ENCODE data around the gene SORCS2. TPM values are rescaled to one million over a fixed set of nuclear protein-coding genes. Genes with fewer than 3 reads are reported as not detected.

The SORCS2 gene
- total RNA-seq, 1 donor from 2014 or later = not detected

- DNase-seq (no peak), ATAC-seq (ENCODE audit: low read depth) (no peak)
- intact Hi-C loops (cut with micrococcal nuclease) = no loop called here
- H3K27me3 Mint-ChIP-seq = peaks cover 15% of the 10 kb centered on the region
- no peak for TF ChIP-seq CTCF (IDR thresholded peaks at IDR 0.05)
- CTCF ChIA-PET = no interaction called here
- POLR2A ChIA-PET = no interaction called here
- H3K4me3 Mint-ChIP-seq = no peak overlapping the region
- H3K4me1 Mint-ChIP-seq = peaks cover 14% of the 10 kb centered on the region
- no peaks in the 10 kb centered on the region for H3K36me3 Mint-ChIP-seq (ENCODE audit: low read depth)
- H3K9me3 Mint-ChIP-seq = no peaks in the 10 kb centered on the region
- H3K27ac Mint-ChIP-seq = no peak overlapping the region
Observed at GRCh38 chr4:7652906-7653305, 460.6 kb downstream of the SORCS2 start.

GRCh38 chr4:7653510-7654369, 461.4 kb downstream of the SORCS2 start:
- intact Hi-C loops (cut with micrococcal nuclease) = no loop called here
- no peaks in the 10 kb centered on the region for H3K36me3 Mint-ChIP-seq (ENCODE audit: low read depth)
- no peaks in the 10 kb centered on the region for H3K9me3 Mint-ChIP-seq
- ATAC-seq (ENCODE audit: low read depth) (no peak), DNase-seq (no peak)
- ChIA-PET POLR2A (no interaction called here), CTCF (no interaction called here)
- no peak for TF ChIP-seq CTCF (IDR thresholded peaks at IDR 0.05)
- H3K27ac Mint-ChIP-seq = no peak overlapping the region
- H3K4me3 Mint-ChIP-seq = no peak overlapping the region
- H3K27me3 Mint-ChIP-seq = peaks cover 15% of the 10 kb centered on the region
- peaks cover 14% of the 10 kb centered on the region for H3K4me1 Mint-ChIP-seq

- DNase-seq (no peak), ATAC-seq (ENCODE audit: low read depth) (no peak)
- POLR2A ChIA-PET = no interaction called here
- Mint-ChIP-seq H3K27me3 (peaks cover 13% of the 10 kb centered on the region), H3K9me3 (no peaks in the 10 kb centered on the region), H3K4me3 (no peak overlapping the region), H3K4me1 (peaks cover 7% of the 10 kb centered on the region), H3K27ac (no peak overlapping the region), H3K36me3 (ENCODE audit: low read depth) (no peaks in the 10 kb centered on the region)
- CTCF ChIA-PET = no interaction called here
- intact Hi-C loops (cut with micrococcal nuclease) = no loop called here
- TF ChIP-seq CTCF (IDR thresholded peaks at IDR 0.05) = no peak
Observed at GRCh38 chr4:7654550-7655445, 462.5 kb downstream of the SORCS2 start.

GRCh38 chr4:7655511-7656243, 463.3 kb downstream of the SORCS2 start:
- intact Hi-C loops (cut with micrococcal nuclease) = no loop called here
- CTCF ChIA-PET = no interaction called here
- no peak for ATAC-seq (ENCODE audit: low read depth)

More at GRCh38 chr4:7655511-7656243, 463.3 kb downstream of the SORCS2 start:
- peaks cover 2% of the 10 kb centered on the region for H3K4me1 Mint-ChIP-seq
- peaks cover 13% of the 10 kb centered on the region for H3K27me3 Mint-ChIP-seq
- DNase-seq = no peak
- H3K4me3 Mint-ChIP-seq = no peak overlapping the region
- POLR2A ChIA-PET = no interaction called here
- no peak for TF ChIP-seq CTCF (IDR thresholded peaks at IDR 0.05)
- no peaks in the 10 kb centered on the region for H3K36me3 Mint-ChIP-seq (ENCODE audit: low read depth)
- no peak overlapping the region for H3K27ac Mint-ChIP-seq
- no peaks in the 10 kb centered on the region for H3K9me3 Mint-ChIP-seq

Data from activated B cell treated with CpG ODN at 0.5 μM for 24 hours (primary cell).